Adrenal gland (tissue), 12 donors: Measurements from ENCODE around the gene OLIG1. TPM values are rescaled to one million over a fixed set of nuclear protein-coding genes. Genes with fewer than 3 reads are reported as not detected.

Experiments
- DNase-seq, 7 donors: peaks; one replicate each; pipeline ENCODE4 v3.0.0-alpha.2; 2019 to 2020
- H3K27ac ChIP-seq, 5 donors: fragments of 200-600 bp; sonication (generic) in 4 of 5; 1 replicate in 3 of 5; 2 replicates in 2 of 5; pipeline versions ENCODE4 v1.5.1 to v1.8.0; 2016 to 2020; ENCODE audit warnings: mild to moderate bottlenecking in 1 of 5
- H3K27me3 ChIP-seq: fragments of 200-600 bp; 2 replicates; pipeline ENCODE4 v1.8.0; 2021
- H3K36me3 ChIP-seq, 2 donors: fragments of 200-600 bp; replicated peaks in 1 of 2; 1 replicate in 1 of 2; 2 replicates in 1 of 2; pipeline versions ENCODE4 v1.5.1 to v1.8.0; 2018 to 2022
- H3K4me1 ChIP-seq, 2 donors: fragments of 200-600 bp; replicated peaks in 1 of 2; 1 replicate in 1 of 2; 2 replicates in 1 of 2; pipeline versions ENCODE4 v1.5.1 to v1.8.0; 2018 to 2021
- H3K4me3 ChIP-seq, 4 donors: fragments of 200-600 bp; sonication (generic) in 3 of 4; one replicate each; pipeline ENCODE4 v1.5.1; 2016 to 2018
- H3K9me3 ChIP-seq, 3 donors: fragments of 200-600 bp; sonication (generic) in 1 of 3; replicated peaks in 1 of 3; 1 replicate in 2 of 3; 2 replicates in 1 of 3; pipeline versions ENCODE4 v1.5.1 to v1.8.0; 2016 to 2021
- CTCF ChIP-seq, 6 experiments: fragments of 450-650 bp in 4 of 6; fragments of 200-600 bp in 2 of 6; sonication (generic) in 1 of 6; IDR thresholded peaks; 1 replicate in 5 of 6; 2 replicates in 1 of 6; pipeline versions ENCODE4 v1.5.1 to v1.8.0; 2016 to 2021; ENCODE audit warnings: antibody characterized with exemption in 6 of 6, mild to moderate bottlenecking in 2 of 6, moderate library complexity in 1 of 6
- POLR2A ChIP-seq, 2 donors: fragments of 450-650 bp; IDR thresholded peaks; one replicate each; pipeline ENCODE4 v1.6.1; 2017; ENCODE audit warnings: antibody characterized with exemption in 2 of 2, mild to moderate bottlenecking in 2 of 2, moderate library complexity in 1 of 2
- WGBS, 4 donors: extraction: QIAGEN DNeasy Blood & Tissue Kit in 2 of 4; methylation state at CpG; one replicate each; pipeline versions ENCODE4 v1.1.5 to v1.1.7; 2013 to 2017; 5-methylcytosine and 5-hydroxymethylcytosine counted together
- intact Hi-C, 2 donors: fragments of 100-400 bp; cut with DNase I; formaldehyde crosslinking; loops; one replicate each; pipeline versions ENCODE4 v1.14.1 to v1.15.0; 2022 to 2023
- polyA plus RNA-seq, 3 donors: library from polyadenylated mRNA; stranded (reverse); fragments of 200-250 nt in 2 of 3; fragments of 350-450 nt in 1 of 3; fragmentation: Illumina TruSeq in 1 of 3; extraction: RNeasy Lipid Tissue Mini Kit (QIAGEN cat#74804) in 1 of 3; gene quantifications; one replicate each; pipeline ENCODE4 v1.2.3, GENCODE V29; 2013 to 2014
- total RNA-seq, 9 donors: library from RNA; depleted of rRNA in 4 of 9; stranded (reverse); fragments of >200 nt in 4 of 9; fragments of 120-200 nt in 1 of 9; fragmentation: NEBNext Ultra II Directional in 1 of 9; extraction: Animal tissue kit (Norgen Biotek cat#: 25700) in 1 of 9; gene quantifications; one replicate each; pipeline versions ENCODE4 v1.1.0 to v1.2.4, GENCODE V29; 2013 to 2023
- donor health status: healthy with polysubstance abuse.
- donor health status: Bipolar disorder and iron deficiency.
- donor health status: DM: yes; HTN: yes; CAD: no.
- donor health status: DM: no; HTN: no; CAD: no.
- donor health status: DM: no; HTN: no; CAD: no.
- donor health status: DM: yes; HTN: yes; CAD: no.

Gene OLIG1
- total and polyA plus RNA-seq, 12 donors: 0.11 to 1.8 (median 0.50) TPM; not detected in 9

GRCh38 chr21:33037501-33037900 is 32.4 kb upstream of the OLIG1 start:
- 71 to 76% (median 74%) methylated on average over 3 of the region's 3 CpGs for WGBS, 4 donors
- no peak for TF ChIP-seq CTCF (IDR thresholded peaks at IDR 0.05)
- TF ChIP-seq POLR2A (IDR thresholded peaks at IDR 0.05): no peak
- Histone ChIP-seq H3K4me1 (no peaks in the 10 kb centered on the region), H3K4me3 (no peak overlapping the region), H3K27me3 (peaks cover 37% of the 10 kb centered on the region), H3K27ac (no peak overlapping the region), H3K36me3 (no peaks in the 10 kb centered on the region), H3K9me3 (no peaks in the 10 kb centered on the region)
- no peak for DNase-seq
- intact Hi-C loops: no loop called here

GRCh38 chr21:33039536-33039935 is 30.4 kb upstream of the OLIG1 start:
- TF ChIP-seq POLR2A (IDR thresholded peaks at IDR 0.05) (no peak), CTCF (IDR thresholded peaks at IDR 0.05) (no peak)
- WGBS, 4 donors: 53 to 81% (median 78%) methylated on average over 7 of the region's 7 CpGs
- no peak overlapping the region for H3K27ac ChIP-seq
- no peaks in the 10 kb centered on the region for H3K9me3 ChIP-seq
- no peak for DNase-seq
- intact Hi-C loops: no loop called here
- H3K4me1 ChIP-seq: no peaks in the 10 kb centered on the region
- H3K27me3 ChIP-seq: peaks cover 18% of the 10 kb centered on the region
- H3K36me3 ChIP-seq: no peaks in the 10 kb centered on the region
- no peak overlapping the region for H3K4me3 ChIP-seq

- H3K27ac ChIP-seq: no peak overlapping the region
- 86 to 90% (median 89%) methylated on average over 3 of the region's 3 CpGs for WGBS, 4 donors
- DNase-seq: no peak
- intact Hi-C loops: no loop called here
- no peaks in the 10 kb centered on the region for H3K4me1 ChIP-seq
- TF ChIP-seq POLR2A (IDR thresholded peaks at IDR 0.05): no peak
- TF ChIP-seq CTCF (IDR thresholded peaks at IDR 0.05): no peak
- H3K27me3 ChIP-seq: peaks cover 12% of the 10 kb centered on the region
- H3K9me3 ChIP-seq: no peaks in the 10 kb centered on the region
- no peaks in the 10 kb centered on the region for H3K36me3 ChIP-seq
- no peak overlapping the region for H3K4me3 ChIP-seq
Measured at GRCh38 chr21:33040215-33040614, 29.7 kb upstream of the OLIG1 start.

GRCh38 chr21:33041981-33042380 is 28.0 kb upstream of the OLIG1 start:
- no peak for TF ChIP-seq CTCF (IDR thresholded peaks at IDR 0.05)
- TF ChIP-seq POLR2A (IDR thresholded peaks at IDR 0.05): no peak
- no peaks in the 10 kb centered on the region for H3K9me3 ChIP-seq
- no peak overlapping the region for H3K27ac ChIP-seq
- intact Hi-C loops: no loop called here
- H3K4me3 ChIP-seq: no peak overlapping the region
- no peaks in the 10 kb centered on the region for H3K36me3 ChIP-seq
- DNase-seq: no peak
- 40 to 64% (median 48%) methylated on average over 2 of the region's 2 CpGs for WGBS, 4 donors
- H3K4me1 ChIP-seq: no peaks in the 10 kb centered on the region
- H3K27me3 ChIP-seq: peaks cover 8% of the 10 kb centered on the region
